Measurements from ENCODE around the gene RAB3IP.
"Not testable (repeated sequence)": the region's sequence is repeated elsewhere in the genome, so short reads cannot be mapped to it uniquely, and the experiment has no call there.

RAB3IP gene

DNA sequence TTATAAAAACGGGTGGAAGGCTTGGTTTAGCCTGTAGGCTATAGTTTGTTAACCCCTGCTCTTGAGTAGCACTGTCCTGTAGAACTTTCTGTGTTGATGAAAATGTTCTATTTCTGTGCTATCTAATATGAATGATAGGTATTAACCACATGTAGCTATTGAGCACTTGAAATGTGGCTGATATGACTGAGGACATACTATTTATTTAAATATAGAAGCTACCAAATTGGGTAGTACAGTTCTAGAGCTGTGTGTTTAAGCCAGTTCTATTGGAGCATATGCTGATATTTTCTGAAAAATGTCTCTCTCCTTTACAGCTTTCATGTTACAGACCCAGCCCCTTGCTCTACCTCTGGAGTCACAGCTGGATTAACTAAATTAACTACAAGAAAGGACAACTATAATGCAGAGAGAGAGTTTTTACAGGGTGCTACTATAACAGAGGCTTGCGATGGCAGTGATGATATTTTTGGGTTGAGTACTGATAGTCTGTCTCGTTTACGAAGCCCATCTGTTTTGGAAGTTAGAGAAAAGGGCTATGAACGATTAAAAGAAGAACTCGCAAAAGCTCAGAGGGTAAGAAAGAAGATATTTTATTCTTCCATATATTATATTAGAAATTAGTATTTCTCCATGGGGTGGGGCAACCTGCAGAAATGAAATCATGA, 17.6 kb downstream of the RAB3IP start:
- DNase-seq (ENCODE audit: low spot score), result no peak

- no peak for DNase-seq (ENCODE audit: low spot score)
Observed at GRCh38 chr12:69758105-69758504, 19.4 kb downstream of the RAB3IP start.

DNA sequence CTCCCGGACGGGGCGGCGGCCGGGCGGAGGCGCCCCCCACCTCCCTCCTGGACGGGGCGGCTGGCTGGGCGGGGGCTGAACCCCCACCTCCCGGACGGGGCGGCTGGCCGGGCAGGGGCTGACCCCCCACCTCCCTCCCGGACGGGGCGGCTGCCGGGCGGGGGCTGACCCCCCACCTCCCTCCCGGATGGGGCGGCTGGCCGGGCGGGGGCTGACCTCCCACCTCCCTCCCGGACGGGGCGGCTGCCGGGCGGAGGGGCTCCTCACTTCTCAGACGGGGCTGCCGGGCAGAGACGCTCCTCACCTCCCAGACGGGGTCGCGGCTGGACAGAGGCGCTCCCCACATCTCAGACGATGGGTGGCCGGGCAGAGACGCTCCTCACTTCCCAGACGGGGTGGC, 20.9 kb downstream of the RAB3IP start:
- DNase-seq (ENCODE audit: low spot score), result not testable (repeated sequence)

- no peak for DNase-seq (ENCODE audit: low spot score)
Observed at GRCh38 chr12:69765515-69765914, 26.9 kb downstream of the RAB3IP start.

- DNase-seq (ENCODE audit: low spot score), result no peak
Observed at GRCh38 chr12:69766260-69766659, 27.6 kb downstream of the RAB3IP start.

GRCh38 chr12:69779928-69780327, 41.3 kb downstream of the RAB3IP start:
- no peak for DNase-seq (ENCODE audit: low spot score)

GRCh38 chr12:69783365-69783764, 44.7 kb downstream of the RAB3IP start:
- DNase-seq (ENCODE audit: low spot score), result no peak

DNA sequence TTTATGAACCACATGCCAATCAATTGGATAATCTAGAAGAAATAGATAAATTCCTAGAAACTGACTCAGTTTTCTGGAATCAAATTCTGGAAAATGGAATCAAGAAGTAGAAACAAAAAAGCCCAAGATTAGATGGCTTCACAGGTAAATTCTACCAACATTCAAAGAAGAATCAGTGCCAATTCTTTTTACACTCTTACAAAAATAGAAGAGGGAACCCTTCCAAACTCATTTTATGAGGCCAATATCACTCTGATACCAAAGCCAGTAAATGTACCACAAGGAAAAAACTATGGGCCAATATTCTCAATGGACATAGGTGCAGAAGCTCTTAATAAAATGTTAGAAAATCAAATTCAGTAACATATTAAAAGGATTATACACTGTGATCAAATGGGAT, 50.7 kb downstream of the RAB3IP start:
- DNase-seq (ENCODE audit: low spot score), result no peak

- DNase-seq (ENCODE audit: low spot score), result no peak
Observed at GRCh38 chr12:69792533-69792932, 53.9 kb downstream of the RAB3IP start.

DNA sequence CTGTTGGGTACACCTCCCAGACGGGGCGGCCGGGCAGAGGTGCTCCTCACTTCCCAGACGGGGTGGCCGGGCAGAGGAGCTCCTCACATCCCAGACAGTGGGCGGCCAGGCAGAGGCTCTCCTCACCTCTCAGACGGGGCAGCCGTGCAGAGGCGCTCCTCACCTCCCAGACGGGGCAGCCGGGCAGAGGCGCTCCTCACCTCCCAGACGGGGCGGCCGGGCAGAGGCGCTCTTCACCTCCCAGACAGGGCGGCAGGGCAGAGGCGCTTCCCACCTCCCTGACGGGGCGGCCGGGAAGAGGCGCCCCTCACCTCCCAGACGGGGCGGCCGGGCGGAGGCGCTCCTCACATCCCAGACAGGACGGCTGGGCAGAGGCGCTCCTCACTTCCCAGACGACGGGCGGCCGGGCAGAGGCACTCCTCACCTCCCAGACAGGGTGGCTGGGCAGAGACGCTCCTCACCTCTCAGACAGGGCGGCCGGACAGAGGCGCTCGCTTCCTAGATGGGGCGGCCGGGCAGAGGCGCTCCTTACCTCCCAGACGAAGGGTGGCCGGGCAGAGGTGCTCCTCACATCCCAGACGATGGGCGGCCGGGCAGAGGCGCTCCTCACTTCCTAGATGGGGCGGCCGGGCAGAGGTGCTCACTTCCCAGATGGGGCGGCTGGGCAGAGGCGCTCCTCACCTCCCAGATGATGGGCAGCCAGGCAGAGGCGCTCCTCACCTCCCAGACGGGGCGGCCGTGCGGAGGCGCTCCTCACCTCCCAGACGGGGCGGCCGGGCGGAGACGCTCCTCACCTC, 68.6 kb downstream of the RAB3IP start:
- DNase-seq (ENCODE audit: low spot score), result not testable (repeated sequence)

- DNase-seq (ENCODE audit: low spot score), result no peak
Observed at GRCh38 chr12:69810870-69811498, 72.3 kb downstream of the RAB3IP start.

- no peak for DNase-seq (ENCODE audit: low spot score)
Observed at GRCh38 chr12:69816082-69816481, 77.4 kb downstream of the RAB3IP start.

GRCh38 chr12:69821032-69821455, 82.4 kb downstream of the RAB3IP start:
- DNase-seq (ENCODE audit: low spot score), result no peak

- peak; percentile 61 for DNase-seq (ENCODE audit: low spot score)
Observed at GRCh38 chr12:69821456-69822159, 82.9 kb downstream of the RAB3IP start.

DNA sequence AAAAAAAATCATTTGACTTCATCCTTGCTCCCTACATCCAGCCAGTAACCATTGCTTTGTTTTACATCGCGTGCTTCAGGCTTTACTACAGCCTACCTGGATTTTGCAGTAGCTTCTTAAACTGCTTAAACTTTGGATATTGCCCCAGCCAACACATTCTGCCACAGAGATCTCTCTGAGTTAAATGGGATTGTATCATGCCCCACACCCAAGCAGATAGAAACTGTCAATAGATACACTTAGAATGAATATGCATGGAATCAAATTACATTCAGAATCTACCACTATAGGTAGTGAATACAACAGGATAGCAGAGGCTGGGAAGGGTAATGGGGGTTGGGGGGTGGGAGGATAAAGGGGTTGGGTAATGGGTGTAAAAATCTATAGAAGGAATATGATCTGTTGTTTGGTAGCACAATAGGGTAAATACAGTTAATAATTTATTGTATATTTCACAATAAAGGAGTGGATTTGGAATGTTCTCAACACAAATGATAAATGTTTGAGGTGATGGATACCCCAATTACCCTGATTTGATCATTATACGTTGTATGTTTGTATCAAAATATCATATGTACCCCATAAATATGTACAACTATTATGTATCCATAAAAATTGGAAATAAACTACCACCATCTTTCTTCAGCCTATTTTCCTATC, 83.7 kb downstream of the RAB3IP start:
- DNase-seq (ENCODE audit: low spot score), result no peak

- DNase-seq (ENCODE audit: low spot score), result no peak
Observed at GRCh38 chr12:69824028-69824427, 85.4 kb downstream of the RAB3IP start.

GRCh38 chr12:69824966-69825560, 86.4 kb downstream of the RAB3IP start, which contains the start of gene MYRFL:
Gene MYRFL (plus strand): TSS chr12:69825227. CDS start chr12:69825518, 291 bp downstream.
- DNase-seq (ENCODE audit: low spot score), result no peak

- DNase-seq (ENCODE audit: low spot score), result no peak
Observed at GRCh38 chr12:69828897-69829296, 90.2 kb downstream of the RAB3IP start.

GRCh38 chr12:69833696-69834095, 95.0 kb downstream of the RAB3IP start:
- DNase-seq (ENCODE audit: low spot score), result no peak

- DNase-seq (ENCODE audit: low spot score), result no peak
Observed at GRCh38 chr12:69834147-69834546, 95.5 kb downstream of the RAB3IP start.

- no peak for DNase-seq (ENCODE audit: low spot score)
Observed at GRCh38 chr12:69834576-69834975, 95.9 kb downstream of the RAB3IP start.

All from putamen (tissue), 1 donor.